HEK293 (cell line): Measurements from ENCODE around the gene UST.
A peak's percentile ranks its signal among the peaks of the same experiment; 100 is the strongest.

Experiments
- MYNN ChIP-seq: fragments of 450-650 bp; formaldehyde crosslinking; IDR thresholded peaks from 2 replicates; pipeline ENCODE4 v1.5.1; 2016; ENCODE audit warnings: missing biosample characterization, missing genetic modification characterization, borderline replicate concordance
- OVOL3 ChIP-seq: fragments of 450-650 bp; formaldehyde crosslinking; IDR thresholded peaks from 2 replicates; pipeline ENCODE4 v1.5.1; 2016; ENCODE audit warnings: missing biosample characterization, missing genetic modification characterization
- PBX3 ChIP-seq: sonication (generic); formaldehyde crosslinking; IDR thresholded peaks from 2 replicates; pipeline ENCODE4 v1.8.1; 2022; ENCODE audit warnings: mild to moderate bottlenecking, moderate library complexity, missing genetic modification reagents
- PRDM4 ChIP-seq: fragments of 450-650 bp; formaldehyde crosslinking; IDR thresholded peaks from 2 replicates; pipeline ENCODE4 v1.5.1; 2017; ENCODE audit warnings: missing biosample characterization, missing genetic modification characterization
- PRDM6 ChIP-seq: fragments of 450-650 bp; formaldehyde crosslinking; IDR thresholded peaks from 2 replicates; pipeline ENCODE4 v1.5.1; 2017; ENCODE audit warnings: missing biosample characterization, missing genetic modification characterization
- RBAK ChIP-seq: fragments of 450-650 bp; formaldehyde crosslinking; IDR thresholded peaks from 2 replicates; pipeline ENCODE4 v1.5.1; 2016; ENCODE audit warnings: missing biosample characterization, missing genetic modification characterization
- SP7 ChIP-seq: fragments of 450-650 bp; formaldehyde crosslinking; IDR thresholded peaks from 2 replicates; pipeline ENCODE4 v1.5.1; 2016; ENCODE audit warnings: missing biosample characterization, missing genetic modification characterization
- ZBTB10 ChIP-seq: fragments of 450-650 bp; formaldehyde crosslinking; IDR thresholded peaks from 2 replicates; pipeline ENCODE4 v1.5.1; 2016; ENCODE audit warnings: missing biosample characterization, missing genetic modification characterization
- ZBTB11 ChIP-seq: fragments of 450-650 bp; formaldehyde crosslinking; conservative IDR thresholded peaks from 2 replicates; pipeline ENCODE4 v1.5.1; 2016; ENCODE audit warnings: low read depth, missing biosample characterization, missing genetic modification characterization
- ZBTB26 ChIP-seq: fragments of 450-650 bp; formaldehyde crosslinking; optimal IDR thresholded peaks from 2 replicates; pipeline ENCODE3; 2016; ENCODE audit warnings: missing biosample characterization, mild to moderate bottlenecking, missing genetic modification characterization
- ZNF169 ChIP-seq: fragments of 450-650 bp; formaldehyde crosslinking; IDR thresholded peaks from 2 replicates; pipeline ENCODE4 v1.5.1; 2016; ENCODE audit warnings: missing biosample characterization, missing genetic modification characterization
- ZNF280C ChIP-seq: fragments of 450-650 bp; formaldehyde crosslinking; IDR thresholded peaks from 2 replicates; pipeline ENCODE4 v1.5.1; 2016; ENCODE audit warnings: missing biosample characterization, missing genetic modification characterization
- ZNF37A ChIP-seq: fragments of 450-650 bp; IDR thresholded peaks from 2 replicates; pipeline ENCODE4 v1.5.1; 2018; ENCODE audit warnings: missing biosample characterization, missing genetic modification characterization
- ZNF426 ChIP-seq: fragments of 450-650 bp; formaldehyde crosslinking; IDR thresholded peaks from 2 replicates; pipeline ENCODE4 v1.5.1; 2017; ENCODE audit warnings: missing biosample characterization, missing genetic modification characterization, mild to moderate bottlenecking, inconsistent platforms, moderate library complexity
- ZNF48 ChIP-seq: fragments of 450-650 bp; formaldehyde crosslinking; IDR thresholded peaks from 2 replicates; pipeline ENCODE4 v1.5.1; 2016; ENCODE audit warnings: missing biosample characterization, missing genetic modification characterization
- ZNF514 ChIP-seq: fragments of 450-650 bp; formaldehyde crosslinking; IDR thresholded peaks from 2 replicates; pipeline ENCODE4 v1.5.1; 2016; ENCODE audit warnings: missing biosample characterization, missing genetic modification characterization
- ZNF521 ChIP-seq: fragments of 450-650 bp; formaldehyde crosslinking; IDR thresholded peaks from 2 replicates; pipeline ENCODE4 v1.5.1; 2017; ENCODE audit warnings: missing biosample characterization, mild to moderate bottlenecking, missing genetic modification characterization
- ZNF624 ChIP-seq: fragments of 450-650 bp; formaldehyde crosslinking; IDR thresholded peaks from 2 replicates; pipeline ENCODE4 v1.5.1; 2017; ENCODE audit warnings: missing biosample characterization, missing genetic modification characterization
- ZNF664 ChIP-seq: fragments of 450-650 bp; formaldehyde crosslinking; IDR thresholded peaks from 2 replicates; pipeline ENCODE4 v1.5.1; 2016; ENCODE audit warnings: missing biosample characterization, missing genetic modification characterization
- ZNF707 ChIP-seq: fragments of 450-650 bp; formaldehyde crosslinking; IDR thresholded peaks from 2 replicates; pipeline ENCODE4 v1.5.1; 2016; ENCODE audit warnings: missing biosample characterization, missing genetic modification characterization
- ZNF776 ChIP-seq: fragments of 450-650 bp; formaldehyde crosslinking; IDR thresholded peaks from 2 replicates; pipeline ENCODE4 v1.5.0; 2017; ENCODE audit warnings: missing biosample characterization, missing genetic modification characterization, borderline replicate concordance

Gene UST

GRCh38 chr6:148760568-148761526, 14.0 kb downstream of the UST start (continued):
- no peak for TF ChIP-seq ZNF707 (tag by site-specific recombination)
- no peak for TF ChIP-seq ZNF521 (tag by site-specific recombination)
- TF ChIP-seq ZNF776 (tag by site-specific recombination), result no peak
- no peak for TF ChIP-seq ZNF426 (tag by site-specific recombination)
- no peak for TF ChIP-seq ZBTB26 (tag by site-specific recombination)
- TF ChIP-seq ZBTB10, result no peak
- no peak for TF ChIP-seq PRDM4 (tag by site-specific recombination)
- TF ChIP-seq ZNF169 (tag by site-specific recombination), result no peak
- no peak for TF ChIP-seq PRDM6 (tag by site-specific recombination)
- TF ChIP-seq MYNN, result no peak
- no peak for TF ChIP-seq ZNF280C (tag by site-specific recombination)
- TF ChIP-seq SP7, result peak; percentile 73
- no peak for TF ChIP-seq RBAK (tag by site-specific recombination)
- 0 out of 2 replicates have a peak, but pooled peaks have one; percentile 39 for TF ChIP-seq PBX3
- TF ChIP-seq OVOL3 (tag by site-specific recombination), result no peak
- TF ChIP-seq ZNF624 (tag by site-specific recombination), result no peak
- TF ChIP-seq ZNF514 (tag by site-specific recombination), result no peak
- no peak for TF ChIP-seq ZNF664 (tag by site-specific recombination)
- TF ChIP-seq ZNF37A (tag by site-specific recombination), result no peak
- TF ChIP-seq ZBTB11 (tag by site-specific recombination), result no peak
- TF ChIP-seq ZNF48 (tag by site-specific recombination), result no peak
